NCI-H748 treated with DMSO at 0.1 percent for 48 hours (cell line): Measurements from ENCODE around the gene NDUFS4.
"Not testable (repeated sequence)": the region's sequence is repeated elsewhere in the genome, so short reads cannot be mapped to it uniquely, and the experiment has no call there.

ENCODE experiments used
- DNase-seq: peaks from one replicate; lab custom pipeline; 2025; lab: John Stamatoyannopoulos, UW

Gene NDUFS4

DNA sequence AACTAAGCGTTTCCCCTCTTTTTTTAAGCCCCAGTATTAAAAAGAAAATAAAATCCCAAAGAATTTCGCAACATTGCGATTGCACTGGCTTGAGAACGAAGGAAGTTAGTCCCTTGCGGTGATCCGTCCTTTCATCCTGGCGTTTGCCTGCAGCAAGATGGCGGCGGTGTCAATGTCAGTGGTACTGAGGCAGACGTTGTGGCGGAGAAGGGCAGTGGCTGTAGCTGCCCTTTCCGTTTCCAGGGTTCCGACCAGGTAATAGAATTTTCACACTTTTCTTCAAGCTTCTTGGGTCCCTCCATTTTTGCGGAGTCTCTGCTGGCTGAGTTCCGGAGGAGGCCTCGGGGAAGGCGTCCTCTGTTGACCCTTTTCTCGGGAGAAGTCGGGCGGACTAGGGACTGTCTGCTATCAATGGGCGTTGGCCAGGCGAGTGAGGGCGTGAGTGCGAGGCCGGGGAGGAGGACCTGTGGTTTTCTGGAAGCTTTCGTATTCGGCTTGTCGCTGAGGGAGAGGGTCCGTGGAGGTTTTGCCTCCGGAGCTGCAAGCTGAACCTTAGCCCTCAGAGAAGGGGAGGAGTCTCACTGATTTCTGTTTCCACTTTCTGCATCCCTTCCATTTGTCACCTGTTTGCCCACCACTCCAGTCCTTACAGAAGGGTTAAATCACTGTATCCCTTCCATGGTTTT lies at the start of gene NDUFS4:
Gene NDUFS4, plus strand, starts transcription at position 134 of the 686 bp plus-strand sequence. Its CDS starts 24 bp downstream, at position 158.
- DNase-seq, result peak; percentile 73

DNA sequence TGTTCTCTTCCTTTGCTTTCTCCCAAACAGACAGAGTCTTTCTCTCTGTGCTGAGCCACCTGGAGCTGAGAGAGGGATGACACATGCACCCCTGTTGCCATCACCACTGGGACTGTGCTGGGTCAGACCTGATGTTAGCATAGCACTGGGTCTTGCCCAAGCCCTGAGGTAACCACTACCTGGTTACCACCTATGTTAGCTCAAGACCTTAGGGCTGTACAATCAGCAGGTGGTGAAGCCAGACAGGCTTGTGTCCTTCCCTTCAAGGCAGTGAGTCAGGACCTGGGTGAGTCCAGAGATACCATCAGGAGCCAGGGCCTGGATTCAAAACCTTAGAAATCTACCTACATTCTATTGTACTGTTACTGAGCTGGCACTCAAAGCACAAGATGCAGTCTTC lies 47.9 kb upstream of the NDUFS4 start:
- DNase-seq, result no peak

DNA sequence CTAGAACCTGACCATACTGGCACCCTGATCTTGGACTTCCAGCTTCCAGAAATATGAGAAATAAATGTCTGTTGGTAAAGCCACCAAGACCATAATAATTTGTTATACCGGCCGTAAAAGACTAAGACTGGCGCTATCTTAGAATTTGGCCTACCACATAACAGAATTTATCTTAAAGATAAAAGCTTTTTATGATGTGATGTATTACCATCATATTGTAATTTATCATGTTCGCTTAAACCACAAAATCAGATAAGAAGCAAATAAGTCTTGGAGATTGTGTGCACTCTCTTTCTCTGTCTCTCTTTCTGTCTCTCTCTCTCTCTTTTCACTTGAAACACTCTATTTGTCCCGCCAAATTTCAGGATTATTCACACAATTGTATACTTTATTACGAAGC lies 44.5 kb upstream of the NDUFS4 start:
- DNase-seq, result no peak

DNA sequence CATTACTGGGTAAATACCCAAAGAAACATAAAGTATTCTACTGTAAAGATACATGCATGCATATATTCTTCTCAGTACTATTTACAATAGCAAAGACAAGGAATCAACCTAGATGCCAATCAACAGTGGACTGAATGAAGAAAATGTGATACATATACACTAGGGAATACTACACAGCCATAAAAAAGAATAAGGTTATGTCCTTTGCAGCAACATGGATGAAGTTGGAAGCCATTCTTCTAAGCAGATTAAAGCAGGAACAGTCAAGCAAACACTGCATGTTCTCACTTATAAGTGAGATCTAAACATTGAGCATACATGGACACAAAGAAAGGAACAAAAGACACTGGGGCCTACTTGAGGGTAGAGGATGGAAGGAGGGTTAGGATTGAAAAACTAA lies 39.6 kb upstream of the NDUFS4 start:
- no peak for DNase-seq

- DNase-seq, result no peak
Measured at GRCh38 chr5:53537711-53538110, 22.7 kb upstream of the NDUFS4 start.

GRCh38 chr5:53540739-53541138 lies 19.7 kb upstream of the NDUFS4 start:
- DNase-seq, result not testable (repeated sequence)

- no peak for DNase-seq
Measured at GRCh38 chr5:53541859-53542258, 18.6 kb upstream of the NDUFS4 start.

DNA sequence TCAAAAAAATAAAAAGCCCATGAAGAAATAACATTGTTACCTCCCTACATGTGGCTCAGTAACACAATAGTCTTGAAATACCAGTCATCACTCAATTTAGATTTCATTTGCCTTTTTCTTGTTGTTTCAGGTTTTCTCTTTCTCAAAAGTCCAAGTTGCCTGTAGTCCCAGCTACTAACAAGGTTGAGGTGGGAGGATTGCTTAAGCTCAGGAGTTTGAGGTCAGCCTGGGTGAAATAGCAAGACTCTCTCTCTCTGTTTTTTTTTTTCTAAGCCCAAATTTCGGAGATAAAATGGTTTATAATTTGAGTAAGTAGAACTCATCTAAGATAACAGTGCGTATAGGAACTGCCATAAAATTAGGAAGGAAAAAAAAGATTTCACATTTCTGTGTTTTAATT lies 17.5 kb upstream of the NDUFS4 start:
- no peak for DNase-seq

DNA sequence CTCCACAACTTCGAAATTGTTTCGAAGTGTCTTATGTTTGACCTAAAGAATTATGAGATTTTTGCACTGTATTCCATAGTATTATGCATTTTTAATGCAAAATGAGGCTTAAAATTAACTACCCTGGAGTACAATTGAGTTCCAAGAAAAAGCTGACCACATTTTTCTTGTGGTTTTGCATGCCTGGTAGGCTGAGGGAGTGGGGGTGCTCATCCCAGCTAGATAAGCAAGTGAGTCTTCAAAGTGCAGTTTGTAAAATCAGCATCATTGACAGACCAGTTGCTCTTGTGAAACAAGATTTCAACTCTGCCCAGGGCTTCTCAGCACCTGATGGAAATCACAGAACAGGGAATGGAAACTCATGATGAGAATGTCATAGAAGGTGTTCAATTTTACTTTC lies 17.0 kb upstream of the NDUFS4 start:
- DNase-seq, result no peak

- no peak for DNase-seq
Measured at GRCh38 chr5:53545744-53546143, 14.7 kb upstream of the NDUFS4 start.

GRCh38 chr5:53547226-53547625 lies 13.2 kb upstream of the NDUFS4 start:
- no peak for DNase-seq

DNA sequence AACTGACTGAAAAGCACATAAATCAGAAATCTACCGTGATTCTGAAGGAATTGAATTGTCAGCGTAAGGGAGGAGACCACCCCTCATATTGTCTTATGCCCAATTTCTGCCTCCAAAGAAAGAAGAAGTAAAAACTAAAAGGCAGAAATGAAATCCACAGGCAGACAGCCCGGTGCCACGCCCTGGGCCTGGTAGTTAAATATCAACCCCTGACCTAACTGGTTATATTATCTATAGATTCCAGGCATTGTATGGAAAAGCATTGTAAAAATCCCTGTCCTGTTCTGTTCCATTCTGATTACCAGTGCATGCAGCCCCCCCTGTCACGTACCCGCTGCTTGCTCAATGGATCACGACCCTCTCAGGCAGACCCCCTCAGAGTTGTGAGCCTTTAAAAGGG lies 11.9 kb upstream of the NDUFS4 start:
- DNase-seq, result not testable (repeated sequence)

DNA sequence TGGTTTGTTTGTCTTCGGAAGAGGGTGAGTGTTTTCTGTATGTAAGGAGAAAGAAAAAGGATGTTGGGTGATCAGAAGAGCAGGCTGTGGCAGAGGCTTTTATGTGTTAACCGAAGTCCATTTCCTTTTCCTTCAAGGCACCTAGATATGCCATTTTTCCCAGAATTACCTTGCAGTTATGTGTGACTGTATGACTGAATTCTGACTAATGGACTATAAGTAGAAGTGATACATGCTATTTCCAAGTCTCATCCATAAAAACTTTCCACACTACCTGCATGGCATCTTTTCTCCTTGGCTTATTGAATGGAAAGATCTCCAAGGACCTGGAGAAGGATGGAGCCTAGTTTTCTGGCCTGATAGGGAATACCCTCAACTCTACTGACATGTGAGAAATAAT lies 10.6 kb upstream of the NDUFS4 start:
- no peak for DNase-seq

DNA sequence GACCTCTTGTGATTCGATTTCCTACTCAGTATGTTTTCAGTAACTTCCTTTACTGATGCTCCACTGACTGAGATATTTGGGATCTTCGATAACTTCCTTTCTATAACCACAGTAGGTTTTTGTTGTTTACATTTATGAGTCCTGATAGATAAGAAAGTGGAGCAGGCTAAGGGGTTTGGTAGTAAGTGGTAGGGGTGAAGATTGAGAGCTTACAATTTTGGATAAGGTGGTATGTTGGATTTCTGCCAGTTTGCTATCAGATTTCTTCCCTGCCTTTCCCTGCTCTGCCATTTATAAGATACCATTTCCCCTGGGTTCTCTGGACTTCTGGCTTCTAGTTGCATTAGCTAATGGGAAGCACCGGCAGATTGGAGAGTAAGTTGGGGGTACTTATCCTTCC lies 7.9 kb upstream of the NDUFS4 start:
- DNase-seq, result no peak

DNA sequence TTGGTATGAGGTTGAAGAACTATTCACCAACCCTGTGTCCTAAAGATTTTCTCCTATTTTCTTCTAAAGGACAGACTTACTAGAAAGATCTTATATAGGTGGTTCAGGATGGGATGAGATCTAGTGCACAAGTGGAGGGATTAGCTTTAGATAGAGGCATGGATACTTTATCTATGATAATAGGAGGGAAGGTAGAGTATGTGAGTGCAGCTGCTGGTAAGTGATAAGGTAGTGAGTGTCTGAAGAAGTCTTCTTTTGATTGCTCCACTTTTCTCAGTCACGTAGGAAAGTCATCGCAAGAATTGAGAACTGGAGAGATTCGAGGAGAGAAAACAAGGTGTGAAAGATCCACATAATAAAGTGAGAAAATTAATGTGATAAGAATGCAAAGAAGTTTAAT lies 6.0 kb upstream of the NDUFS4 start:
- no peak for DNase-seq

DNA sequence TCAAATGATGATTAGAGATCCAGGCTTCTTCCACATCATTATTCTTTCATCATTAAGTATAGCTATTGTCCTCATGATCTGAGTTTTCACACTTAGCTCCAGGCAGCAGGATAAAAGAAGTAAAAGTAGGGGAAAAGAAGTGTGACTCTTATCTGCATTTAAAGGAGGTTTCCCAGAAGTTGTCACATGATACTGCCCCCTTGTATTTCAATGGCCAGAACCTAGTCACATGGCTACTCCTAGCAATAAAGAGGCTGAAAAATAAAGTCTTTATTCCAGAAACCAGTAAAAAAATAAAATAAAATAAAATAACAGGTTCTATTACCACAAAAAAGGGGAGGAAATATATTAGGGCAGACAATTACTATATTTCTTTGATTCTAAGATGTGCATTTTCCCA lies 5.3 kb upstream of the NDUFS4 start:
- no peak for DNase-seq

DNA sequence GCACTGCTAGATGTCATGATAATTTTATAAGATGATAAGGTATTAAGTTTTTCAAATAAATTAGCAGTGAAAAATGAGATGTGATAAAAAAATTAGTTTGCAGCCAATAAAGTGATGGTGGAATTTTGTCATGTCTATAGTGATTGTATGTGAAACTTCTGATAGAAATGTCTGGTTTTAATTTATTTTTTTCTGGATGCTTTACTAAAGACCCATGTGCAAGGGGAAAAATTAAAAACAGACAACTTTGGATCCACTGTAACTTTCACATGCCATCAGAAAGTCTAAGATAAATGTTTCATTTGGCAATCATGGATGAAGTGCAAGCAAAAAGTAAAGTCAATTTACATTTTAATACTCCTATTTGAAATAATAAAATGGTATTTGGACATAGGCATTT lies 4.4 kb upstream of the NDUFS4 start:
- DNase-seq, result no peak

DNA sequence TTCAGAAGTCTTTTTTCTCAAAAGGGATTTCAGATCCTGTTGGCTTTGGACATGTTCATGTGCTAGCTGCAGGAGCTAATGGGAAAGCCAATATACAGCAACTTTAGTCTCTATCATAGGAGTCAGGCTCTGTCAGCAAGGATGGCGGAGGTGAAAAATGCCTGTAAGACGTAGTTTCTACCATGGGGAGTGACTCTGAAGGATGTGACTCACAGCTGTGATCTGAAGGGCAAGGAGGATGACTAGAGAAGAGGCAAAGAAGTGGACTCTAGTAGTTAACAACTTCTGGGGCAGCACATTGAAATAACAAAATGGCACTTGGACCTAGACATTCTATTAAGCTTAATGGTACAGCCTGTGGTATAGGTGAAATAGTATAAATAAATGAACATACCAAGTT lies 3.1 kb upstream of the NDUFS4 start:
- DNase-seq, result no peak

DNA sequence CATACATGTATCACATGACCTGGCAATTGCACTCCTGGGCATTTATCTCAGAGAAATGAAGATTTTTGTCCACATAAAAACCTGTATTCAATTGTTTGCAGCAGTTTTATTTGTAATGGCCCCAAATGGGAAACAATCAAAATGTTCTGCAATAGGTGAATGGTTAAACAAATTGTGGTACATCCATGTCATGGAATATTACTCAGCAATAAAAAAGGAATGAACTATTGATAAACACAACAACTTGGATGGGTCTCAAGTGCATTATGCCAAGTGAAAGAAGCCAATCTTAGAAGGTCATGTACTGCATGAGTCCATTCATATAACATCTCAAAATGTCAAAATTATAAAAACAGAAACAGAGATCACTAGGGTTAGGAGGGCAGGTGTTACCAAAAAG lies 1.5 kb upstream of the NDUFS4 start:
- no peak for DNase-seq

DNA sequence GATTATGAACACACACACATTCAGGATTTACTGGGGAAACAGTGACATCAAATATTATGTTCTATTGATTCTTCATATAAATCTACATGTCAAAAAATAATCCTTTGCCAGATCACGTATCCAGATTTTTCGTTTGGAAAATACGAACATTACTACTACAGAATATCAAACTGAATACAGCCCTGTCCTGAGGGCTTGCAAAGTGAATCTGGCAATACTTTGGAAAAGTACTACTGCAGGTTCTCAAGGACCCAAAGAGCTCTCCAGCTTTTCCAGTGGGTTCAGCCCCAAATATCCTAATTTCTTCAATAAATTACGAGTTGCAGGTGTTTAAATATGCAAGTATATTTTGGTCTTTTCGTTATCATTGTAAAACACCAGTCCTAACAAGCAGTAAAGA lies 411 bp upstream of the NDUFS4 start:
- DNase-seq, result peak; percentile 41

DNA sequence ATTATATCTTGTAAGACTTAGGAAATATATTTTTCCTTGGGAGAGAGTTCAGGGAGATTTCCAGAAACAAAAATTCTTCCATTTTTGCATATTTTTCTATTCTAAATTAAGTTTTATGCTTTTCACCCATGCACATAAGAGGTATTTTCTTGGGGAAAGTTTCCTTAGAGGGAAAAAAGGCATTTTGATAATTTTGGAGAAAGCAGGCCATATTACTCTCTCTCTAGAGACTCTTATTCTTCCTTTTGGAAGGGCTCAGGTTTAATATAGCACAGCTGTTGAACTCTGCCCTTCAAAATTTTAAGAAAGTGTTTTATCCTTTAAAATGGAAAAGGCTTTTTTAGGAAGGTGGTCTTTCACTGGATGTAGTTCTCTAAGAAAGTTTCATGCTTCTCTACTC lies 8.0 kb downstream of the NDUFS4 start:
- no peak for DNase-seq

DNA sequence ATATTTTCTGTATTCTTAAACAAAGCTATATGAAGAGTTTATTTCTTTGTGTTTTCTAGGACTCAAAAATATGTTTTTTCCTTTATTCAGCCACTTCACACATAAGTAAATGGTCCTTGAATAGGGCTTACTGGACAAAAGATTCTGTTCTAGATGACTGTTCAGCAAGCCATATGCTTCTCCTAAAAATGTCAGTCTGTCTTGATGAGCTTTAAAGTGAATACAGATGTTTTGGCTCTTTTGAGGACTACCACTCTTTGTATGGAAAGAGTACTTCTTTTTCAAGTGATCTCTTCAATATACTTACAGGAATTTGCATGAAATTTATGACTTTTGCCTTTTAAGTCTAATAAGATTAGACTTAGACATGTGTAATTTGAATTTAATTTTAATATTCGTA lies 8.4 kb downstream of the NDUFS4 start:
- no peak for DNase-seq

- DNase-seq, result no peak
Measured at GRCh38 chr5:53569453-53569852, 9.0 kb downstream of the NDUFS4 start.

DNA sequence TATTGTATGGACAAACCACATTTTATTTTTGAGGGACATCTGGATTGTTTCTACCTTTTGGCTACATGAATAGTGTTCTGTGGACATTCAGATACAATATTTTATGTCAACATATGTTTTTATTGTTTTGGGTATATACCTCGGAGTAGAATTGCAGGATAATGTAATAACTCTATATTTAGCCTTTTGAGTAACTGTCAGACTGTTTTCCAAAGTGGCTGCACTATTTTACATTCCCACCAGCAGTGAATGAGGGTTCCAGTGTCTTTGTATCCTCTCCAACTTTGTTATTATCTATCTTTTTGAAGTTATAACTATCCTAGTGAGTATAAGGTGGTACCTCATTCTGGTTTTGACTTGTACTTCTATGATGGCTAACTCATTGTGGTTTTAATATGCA lies 11.0 kb downstream of the NDUFS4 start:
- no peak for DNase-seq

- DNase-seq, result no peak
Measured at GRCh38 chr5:53575101-53575500, 14.7 kb downstream of the NDUFS4 start.
